Mucosa of rectum (tissue), 2 donors: ENCODE measurements around the gene KCNJ15.

Source experiments
- H3K27ac ChIP-seq, 2 donors: one replicate each; pipeline ENCODE4 v1.7.0; 2013; ENCODE audit warnings: inconsistent platforms in 2 of 2, low read depth in 2 of 2, low read length in 2 of 2
- H3K27me3 ChIP-seq, 2 donors: one replicate each; pipeline ENCODE4 v1.7.0; 2013; ENCODE audit warnings: low read length in 2 of 2; ENCODE audit not compliant: control insufficient read depth in 2 of 2, insufficient read depth in 2 of 2
- H3K36me3 ChIP-seq, 2 donors: one replicate each; pipeline ENCODE4 v1.7.0; 2013; ENCODE audit warnings: low read length in 2 of 2; ENCODE audit not compliant: control insufficient read depth in 2 of 2, insufficient read depth in 2 of 2
- H3K4me1 ChIP-seq, 2 donors: one replicate each; pipeline ENCODE4 v1.7.0; 2013; ENCODE audit warnings: low read length in 2 of 2, mild to moderate bottlenecking in 1 of 2; ENCODE audit not compliant: control insufficient read depth in 2 of 2, insufficient read depth in 2 of 2
- H3K4me3 ChIP-seq, 2 donors: one replicate each; pipeline ENCODE4 v1.7.0; 2013; ENCODE audit warnings: low read length in 2 of 2
- H3K9ac ChIP-seq, 2 donors: one replicate each; pipeline ENCODE4 v1.7.0; 2013; ENCODE audit warnings: low read length in 2 of 2, low read depth in 1 of 2, mild to moderate bottlenecking in 1 of 2
- H3K9me3 ChIP-seq, 2 donors: one replicate each; pipeline ENCODE4 v1.7.0; 2013; ENCODE audit warnings: low read length in 2 of 2; ENCODE audit not compliant: control insufficient read depth in 2 of 2
- donor health status: healthy.
- donor health status: Normal muscosa, but diverticular disease.

Gene KCNJ15

DNA sequence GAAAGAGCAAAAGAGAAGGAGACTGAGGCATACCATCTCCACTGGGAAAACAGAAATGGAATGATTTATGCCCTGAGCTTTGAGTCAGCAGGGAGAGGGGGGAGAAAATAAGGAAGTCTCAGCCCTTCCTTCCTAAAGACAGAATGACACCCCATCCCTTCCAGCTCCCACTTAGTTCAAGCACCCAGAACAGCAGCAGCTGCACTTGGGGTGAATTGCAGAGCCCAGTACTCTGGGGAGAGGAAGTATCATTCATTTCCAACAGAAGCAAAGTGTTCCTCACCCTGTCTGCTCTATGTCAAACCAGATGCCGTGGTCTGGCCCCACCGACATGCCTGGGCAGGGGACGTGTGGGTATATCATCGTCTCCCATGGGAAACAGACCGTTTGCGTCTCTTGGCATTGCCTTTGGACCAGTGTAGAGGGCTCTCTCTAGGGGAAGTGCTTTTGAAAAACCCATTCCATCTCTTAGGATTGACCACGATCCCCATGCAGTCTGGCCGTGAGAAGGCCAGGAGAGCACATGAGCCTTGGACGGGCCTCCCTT lies 1.1 kb upstream of the KCNJ15 start:
- Histone ChIP-seq H3K9me3 (no peaks in the 10 kb centered on the region), H3K27me3 (no peaks in the 10 kb centered on the region), H3K4me1 (peaks cover 6 to 15% of the 10 kb centered on the region in 2 donors), H3K4me3 (no peak overlapping the region), H3K9ac (no peak overlapping the region), H3K27ac (no peak overlapping the region), H3K36me3 (no peaks in the 10 kb centered on the region)

DNA sequence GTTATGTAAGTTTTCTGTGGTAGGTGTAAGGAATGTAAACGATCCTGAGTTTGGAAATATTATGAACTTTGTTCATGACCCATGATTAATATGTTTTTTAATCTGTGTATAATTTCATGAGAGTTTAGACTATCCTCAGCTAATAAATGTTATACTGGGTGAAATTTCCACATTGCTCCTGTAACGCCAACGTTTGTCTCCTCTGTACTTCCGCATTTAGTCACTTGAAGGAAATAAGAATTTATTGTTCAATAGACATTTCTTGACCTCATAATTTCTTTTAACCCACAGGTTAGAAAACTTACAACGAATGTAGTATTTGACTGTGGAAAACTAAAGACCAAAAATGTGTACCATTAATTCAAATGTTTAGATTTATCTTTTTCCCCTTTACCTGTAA lies 876 bp downstream of the KCNJ15 start:
- H3K4me1 ChIP-seq: peaks cover 3 to 4% of the 10 kb centered on the region in 2 donors
- no peak overlapping the region for H3K27ac ChIP-seq
- H3K9me3 ChIP-seq: no peaks in the 10 kb centered on the region
- no peak overlapping the region for H3K4me3 ChIP-seq
- no peak overlapping the region for H3K9ac ChIP-seq
- H3K36me3 ChIP-seq: no peaks in the 10 kb centered on the region
- no peaks in the 10 kb centered on the region for H3K27me3 ChIP-seq

DNA sequence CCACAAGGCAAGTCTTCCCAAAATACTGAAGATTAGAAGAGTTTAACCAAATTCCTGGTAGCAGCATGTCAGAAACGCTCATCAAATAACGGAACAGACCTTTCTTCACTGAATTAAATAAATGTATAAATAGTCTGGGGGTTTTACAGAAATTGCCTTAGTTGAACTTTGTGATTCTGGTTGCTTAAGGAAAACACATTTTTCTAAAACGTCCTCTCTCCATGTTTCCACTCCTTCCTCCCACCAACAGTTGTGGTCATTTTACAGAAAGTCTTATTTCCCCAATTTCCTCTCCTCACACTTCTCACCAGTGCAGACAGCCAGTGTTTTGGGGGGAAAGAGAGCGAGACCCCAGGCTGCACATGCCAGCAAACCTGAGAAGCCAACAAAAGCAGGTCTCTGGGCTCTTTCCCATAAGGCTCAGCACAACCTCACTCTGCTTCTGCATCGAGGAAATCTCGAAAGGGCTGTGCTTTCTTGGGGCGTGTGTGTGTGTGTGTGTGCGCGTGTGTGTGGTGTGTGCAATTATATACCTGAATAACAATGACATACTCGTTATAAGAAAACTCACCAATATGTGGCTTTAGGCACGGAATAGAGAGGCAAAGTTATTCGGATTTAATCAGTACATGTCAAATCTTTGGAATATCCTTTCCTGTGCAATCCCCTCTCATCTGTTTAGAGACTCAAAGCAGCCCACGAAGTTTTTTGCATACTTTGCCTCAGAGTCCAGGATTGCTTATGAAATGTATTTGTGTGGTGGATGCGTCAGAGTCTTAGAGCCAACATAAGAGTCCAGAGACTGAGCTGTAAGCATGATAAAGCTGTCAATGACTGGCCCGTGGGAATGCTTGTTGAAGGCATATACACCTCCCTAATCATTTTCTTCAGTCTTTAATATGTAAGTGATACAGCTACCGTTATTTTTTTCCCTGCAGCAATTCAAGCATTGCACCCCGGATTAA lies 2.0 kb downstream of the KCNJ15 start:
- Histone ChIP-seq H3K36me3 (no peaks in the 10 kb centered on the region), H3K9ac (no peak overlapping the region), H3K4me1 (peaks cover 3 to 4% of the 10 kb centered on the region in 2 donors), H3K4me3 (no peak overlapping the region), H3K9me3 (no peaks in the 10 kb centered on the region), H3K27ac (no peak overlapping the region), H3K27me3 (no peaks in the 10 kb centered on the region)

DNA sequence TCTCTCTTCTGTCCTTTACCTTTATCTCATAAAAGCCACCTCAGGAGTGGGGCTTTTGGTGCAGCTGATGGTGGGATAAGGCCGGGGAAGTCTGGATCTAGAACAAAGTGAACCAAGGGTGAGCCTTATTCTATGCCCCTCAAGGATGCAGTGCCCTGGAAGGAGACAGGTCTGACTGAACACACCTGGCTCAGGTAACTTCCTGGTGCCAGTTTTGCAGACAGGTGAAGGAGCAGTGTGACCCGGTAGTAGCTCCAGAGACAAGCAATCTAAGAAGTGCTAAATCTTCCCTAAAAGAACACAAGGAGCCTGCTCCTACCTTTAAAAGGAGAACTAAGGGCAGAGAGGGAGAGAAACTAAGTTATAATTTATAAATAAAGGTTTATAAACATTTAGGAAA lies 2.9 kb downstream of the KCNJ15 start:
- Histone ChIP-seq H3K4me1 (peaks cover 3 to 4% of the 10 kb centered on the region in 2 donors), H3K36me3 (no peaks in the 10 kb centered on the region), H3K27me3 (no peaks in the 10 kb centered on the region), H3K9ac (no peak overlapping the region), H3K4me3 (no peak overlapping the region), H3K9me3 (no peaks in the 10 kb centered on the region), H3K27ac (no peak overlapping the region)

DNA sequence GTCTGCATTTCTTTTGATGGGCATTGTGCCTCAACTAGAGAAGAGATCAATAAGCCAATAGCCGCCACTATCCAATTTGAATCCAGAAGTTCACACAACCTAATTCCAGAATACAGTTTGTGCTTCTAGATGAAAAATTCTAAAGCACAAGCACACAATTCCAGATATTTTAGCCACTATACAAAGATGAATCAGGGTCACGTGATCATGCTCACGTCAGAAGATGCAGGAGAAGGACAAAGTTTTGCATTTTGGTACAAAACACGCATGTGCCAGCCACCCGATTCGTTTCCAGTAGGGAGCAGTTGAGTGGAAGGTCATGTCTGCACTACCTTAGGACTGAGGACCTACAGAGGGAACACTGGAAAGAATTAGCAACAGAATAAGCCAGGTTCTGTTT lies 3.6 kb downstream of the KCNJ15 start:
- Histone ChIP-seq H3K27me3 (no peaks in the 10 kb centered on the region), H3K27ac (no peak overlapping the region), H3K4me3 (no peak overlapping the region), H3K36me3 (no peaks in the 10 kb centered on the region), H3K9ac (no peak overlapping the region), H3K9me3 (no peaks in the 10 kb centered on the region), H3K4me1 (peaks cover 3 to 4% of the 10 kb centered on the region in 2 donors)

DNA sequence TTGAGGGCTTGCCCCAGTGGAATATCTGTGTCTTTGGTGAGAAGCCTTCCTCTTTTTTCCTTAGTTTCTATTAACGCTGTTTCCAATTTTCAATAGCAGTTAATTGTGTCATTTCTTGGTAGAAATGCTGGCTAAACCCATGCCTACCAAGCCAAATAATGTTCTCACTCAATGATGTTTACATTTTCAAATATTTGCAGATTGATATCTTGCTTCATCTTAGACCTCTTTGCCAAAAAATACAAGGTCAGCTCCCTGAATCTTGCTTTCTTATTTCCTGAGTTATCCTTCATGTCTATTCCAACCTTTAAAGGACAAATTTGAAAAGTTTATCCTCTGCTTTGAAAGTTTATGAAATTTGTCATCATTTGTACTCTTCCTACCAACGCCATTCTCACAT lies 5.1 kb downstream of the KCNJ15 start:
- Histone ChIP-seq H3K36me3 (no peaks in the 10 kb centered on the region), H3K4me3 (no peak overlapping the region), H3K4me1 (peaks cover 3 to 4% of the 10 kb centered on the region in 2 donors), H3K9ac (no peak overlapping the region), H3K27me3 (no peaks in the 10 kb centered on the region), H3K27ac (no peak overlapping the region), H3K9me3 (no peaks in the 10 kb centered on the region)

DNA sequence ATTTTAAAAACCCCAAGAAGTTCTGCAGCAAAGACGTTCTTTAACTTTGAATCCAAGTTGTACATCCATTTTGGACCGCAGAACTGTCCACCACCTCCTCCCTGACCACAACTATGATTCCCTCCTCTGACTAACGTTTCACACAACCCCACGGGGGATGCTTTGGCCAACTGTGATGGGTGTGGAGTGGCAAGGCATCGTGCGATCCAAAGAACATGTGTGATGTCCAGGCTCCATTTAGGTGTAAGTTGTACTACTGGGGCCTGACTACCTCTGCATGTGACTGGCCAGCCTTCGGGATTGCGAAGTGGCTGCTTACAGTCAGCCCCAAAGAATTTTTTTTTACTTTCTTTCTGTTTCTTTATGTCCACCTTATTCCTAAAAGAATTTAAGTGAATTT lies 6.7 kb downstream of the KCNJ15 start:
- Histone ChIP-seq H3K9me3 (no peaks in the 10 kb centered on the region), H3K27me3 (no peaks in the 10 kb centered on the region), H3K4me1 (peaks cover 3 to 4% of the 10 kb centered on the region in 2 donors), H3K9ac (no peak overlapping the region), H3K4me3 (no peak overlapping the region), H3K27ac (no peak overlapping the region), H3K36me3 (no peaks in the 10 kb centered on the region)

DNA sequence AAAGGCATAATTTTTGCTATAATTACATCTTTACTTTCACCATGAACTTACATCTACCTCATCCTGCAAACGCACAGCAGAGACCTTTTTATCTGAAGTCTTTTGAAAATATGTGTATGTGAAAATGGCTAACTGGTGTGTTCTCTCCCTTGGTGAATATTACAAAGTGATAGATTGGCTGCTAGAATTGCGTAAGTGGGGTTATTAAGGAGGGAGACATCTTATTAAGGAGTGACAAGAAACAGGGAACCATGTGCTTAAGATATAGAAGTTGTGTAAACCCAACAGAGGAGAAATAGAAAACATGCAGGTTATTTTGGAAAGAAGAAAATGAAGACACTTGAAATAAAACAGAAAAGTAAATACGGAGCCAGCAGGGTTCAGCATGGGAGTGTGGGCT lies 7.8 kb downstream of the KCNJ15 start:
- no peaks in the 10 kb centered on the region for H3K36me3 ChIP-seq
- no peak overlapping the region for H3K4me3 ChIP-seq
- H3K9me3 ChIP-seq: no peaks in the 10 kb centered on the region
- H3K9ac ChIP-seq: no peak overlapping the region
- H3K4me1 ChIP-seq: peaks cover 3 to 6% of the 10 kb centered on the region in 2 donors
- H3K27me3 ChIP-seq: no peaks in the 10 kb centered on the region
- no peak overlapping the region for H3K27ac ChIP-seq

DNA sequence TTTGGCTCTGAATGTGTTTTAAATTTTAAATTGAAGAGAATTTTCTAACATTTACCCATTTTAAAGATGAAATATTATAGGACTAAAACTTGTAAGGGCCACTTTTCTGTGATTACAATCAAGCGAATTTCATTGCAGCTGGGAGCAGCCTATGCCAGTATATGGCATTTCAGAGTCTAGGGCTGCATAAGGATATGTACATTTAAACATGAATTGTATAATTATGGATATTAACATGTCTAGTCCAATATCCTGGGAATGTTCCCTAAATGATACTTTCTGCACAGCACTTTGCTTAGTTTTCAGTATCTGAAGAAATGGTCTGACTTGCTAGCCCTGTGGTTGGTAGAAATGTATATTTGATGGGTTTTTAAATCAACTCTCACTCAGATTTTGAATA lies 8.4 kb downstream of the KCNJ15 start:
- Histone ChIP-seq H3K27ac (no peak overlapping the region), H3K4me3 (no peak overlapping the region), H3K9me3 (no peaks in the 10 kb centered on the region), H3K9ac (no peak overlapping the region), H3K27me3 (no peaks in the 10 kb centered on the region), H3K36me3 (no peaks in the 10 kb centered on the region), H3K4me1 (peaks cover 3 to 4% of the 10 kb centered on the region in 2 donors)

DNA sequence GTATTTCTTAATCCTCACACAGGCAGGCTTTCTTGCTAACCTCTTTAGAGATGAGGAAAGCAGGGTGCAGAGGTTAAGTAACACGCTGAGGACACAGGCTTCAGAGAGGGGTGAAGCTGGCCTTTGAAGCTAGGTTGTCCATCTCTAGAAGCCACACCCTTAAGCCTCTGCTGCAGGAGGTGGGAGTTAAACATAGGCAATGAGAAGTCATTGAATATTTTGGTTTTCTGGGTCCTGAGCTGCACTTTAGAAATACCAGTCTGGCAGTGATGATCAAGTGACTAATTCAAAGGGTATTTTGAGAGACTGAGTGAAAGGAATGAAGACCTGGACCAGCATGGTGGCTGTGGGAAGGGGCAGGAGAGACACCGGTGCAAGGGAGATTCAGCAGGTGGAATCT lies 9.9 kb downstream of the KCNJ15 start:
- no peaks in the 10 kb centered on the region for H3K27me3 ChIP-seq
- H3K9me3 ChIP-seq: no peaks in the 10 kb centered on the region
- no peak overlapping the region for H3K4me3 ChIP-seq
- no peak overlapping the region for H3K9ac ChIP-seq
- no peak overlapping the region for H3K27ac ChIP-seq
- no peaks in the 10 kb centered on the region for H3K36me3 ChIP-seq
- H3K4me1 ChIP-seq: peaks cover 3 to 4% of the 10 kb centered on the region in 2 donors
